ENCODE measurements around the gene PPARA. TPM values are rescaled to one million over a fixed set of nuclear protein-coding genes. Genes with fewer than 3 reads are reported as not detected.

Gene PPARA
- total and polyA plus RNA-seq, 11 donors, result 21.1 to 96.4 (median 80.4) TPM

GRCh38 chr22:46140989-46141928 lies 9.1 kb upstream of the PPARA start:
- intact Hi-C loops (cut with DNase I), result loop anchor here in 2 of 10 donors (5.0 to 10.0 kb wide), 2 partner anchors 114 to 151 kb away; partner anchors contain the start of gene CDPF1 (in 1 of the 2)
- peaks cover 0 to 24% (median 11%) of the 10 kb centered on the region in 12 donors for H3K4me1 ChIP-seq
- H3K36me3 ChIP-seq, result no peaks in the 10 kb centered on the region
- H3K4me3 ChIP-seq, result no peak overlapping the region
- TF ChIP-seq POLR2A (IDR thresholded peaks at IDR 0.05), result no peak
- no peak for TF ChIP-seq CTCF (IDR thresholded peaks at IDR 0.05)
- 90 to 91% (median 91%) methylated on average over 16 of the region's 16 CpGs for WGBS, 4 donors
- no peaks in the 10 kb centered on the region for H3K9me3 ChIP-seq
- H3K27ac ChIP-seq, result peak overlapping the region in 3 of 12 donors; percentile 80 to 86 (median 85)
- H3K27me3 ChIP-seq, result no peaks in the 10 kb centered on the region
- ATAC-seq (no peak), DNase-seq (peak in 1 of 5 donors; percentile 46)

- DNase-seq (peak in 1 of 5 donors; percentile 40), ATAC-seq (no peak)
- peaks cover 0 to 34% (median 17%) of the 10 kb centered on the region in 12 donors for H3K4me1 ChIP-seq
- no peaks in the 10 kb centered on the region for H3K27me3 ChIP-seq
- H3K27ac ChIP-seq, result no peak overlapping the region
- 87 to 94% (median 88%) methylated on average over 12 to 14 of the region's 14 CpGs for WGBS, 4 donors
- intact Hi-C loops (cut with DNase I), result loop anchor here in 2 of 10 donors (5.0 to 10.0 kb wide), 2 partner anchors 112 to 149 kb away; partner anchors contain the start of gene CDPF1 (in 1 of the 2)
- TF ChIP-seq POLR2A (IDR thresholded peaks at IDR 0.05) (no peak), CTCF (IDR thresholded peaks at IDR 0.05) (no peak)
- H3K4me3 ChIP-seq, result no peak overlapping the region
- H3K36me3 ChIP-seq, result no peaks in the 10 kb centered on the region
- no peaks in the 10 kb centered on the region for H3K9me3 ChIP-seq
Measured at GRCh38 chr22:46142548-46143490, 7.5 kb upstream of the PPARA start.

GRCh38 chr22:46143491-46144147 lies 6.7 kb upstream of the PPARA start:
- ATAC-seq, result no peak
- Histone ChIP-seq H3K36me3 (no peaks in the 10 kb centered on the region), H3K27ac (no peak overlapping the region), H3K4me3 (no peak overlapping the region), H3K4me1 (peaks cover under 1 to 39% (median 25%) of the 10 kb centered on the region in 12 donors), H3K27me3 (no peaks in the 10 kb centered on the region), H3K9me3 (no peaks in the 10 kb centered on the region)
- TF ChIP-seq CTCF (IDR thresholded peaks at IDR 0.05) (no peak), POLR2A (IDR thresholded peaks at IDR 0.05) (no peak)
- DNase-seq, result no peak
- 83 to 89% (median 87%) methylated on average over 8 of the region's 8 CpGs for WGBS, 4 donors
- intact Hi-C loops (cut with DNase I), result loop anchor here in 2 of 10 donors (5.0 to 10.0 kb wide), 2 partner anchors 111 to 149 kb away; partner anchors contain the start of gene CDPF1 (in 1 of the 2)
